Prostate gland (tissue), 2 donors: ENCODE measurements around the gene HDAC4.

Source experiments
- CTCF ChIP-seq, 4 experiments: fragments of 200-600 bp in 2 of 4; fragments of 450-650 bp in 2 of 4; sonication (generic) in 2 of 4; IDR thresholded peaks; 1 replicate in 3 of 4; 2 replicates in 1 of 4; pipeline ENCODE4 v1.5.1; 2016 to 2019; ENCODE audit warnings: antibody characterized with exemption in 4 of 4, mild to moderate bottlenecking in 2 of 4, moderate library complexity in 2 of 4
- POLR2A ChIP-seq: fragments of 450-650 bp; IDR thresholded peaks from one replicate; pipeline ENCODE4 v1.6.1; 2016; ENCODE audit warnings: antibody characterized with exemption, mild to moderate bottlenecking
- POLR2AphosphoS5 ChIP-seq: sonication (generic); formaldehyde crosslinking; IDR thresholded peaks from one replicate; pipeline ENCODE4 v1.6.1; 2017; ENCODE audit warnings: antibody characterized with exemption

- TF ChIP-seq CTCF (IDR thresholded peaks at IDR 0.05) (no peak), POLR2A (no peak), POLR2AphosphoS5 (no peak)
Measured at GRCh38 chr2:239084007-239084406, 316.8 kb downstream of the HDAC4 start.
